Panc1 (cell line): ENCODE data around the gene PRKAG3. TPM values are rescaled to one million over a fixed set of nuclear protein-coding genes. Genes with fewer than 3 reads are reported as not detected.

Experiments used
- ATAC-seq: fragments of 200-7000 bp; cut with Tn5 transposase; 2 replicates; pipeline ENCODE4 v1.9.1; 2020; ENCODE audit warnings: mild to moderate bottlenecking, moderate library complexity
- BruUV-seq: library from RNA; stranded (reverse); fragments of 400-500 nt; replicated peaks from 2 replicates; lab custom pipeline; 2021; lab: Mats Ljungman, UMichigan
- CTCF ChIA-PET: fragments of 300-600 bp; sonication (Branson Sonifier 250); formaldehyde crosslinking; loops from one replicate; lab custom pipeline; 2022; ENCODE audit warnings: antibody characterized with exemption; lab: Charles Lee
- POLR2A ChIA-PET: fragments of 300-600 bp; sonication (Branson Sonifier 250); formaldehyde crosslinking; loops from one replicate; lab custom pipeline; 2022; ENCODE audit warnings: antibody characterized with exemption; lab: Charles Lee
- DNase-seq: peaks from one replicate; pipeline ENCODE4 v3.0.0-alpha.2; 2010; ENCODE audit warnings: low read depth, low spot score
- H3K27ac ChIP-seq: 2 replicates; pipeline ENCODE4 v1.5.1; 2011; ENCODE audit warnings: mild to moderate bottlenecking, low read length, inconsistent platforms
- H3K27me3 ChIP-seq: fragments of 200-500 bp; sonication (Bioruptor generic); 2 replicates; pipeline ENCODE4 v1.6.0; 2014; ENCODE audit warnings: low read length, inconsistent platforms; ENCODE audit not compliant: control insufficient read depth, insufficient read depth
- H3K36me3 ChIP-seq: fragments of 200-500 bp; sonication (Bioruptor generic); 2 replicates; pipeline ENCODE4 v1.5.1; 2014; ENCODE audit warnings: inconsistent platforms, mild to moderate bottlenecking, low read length, moderate library complexity; ENCODE audit not compliant: control insufficient read depth, insufficient read depth
- H3K4me1 ChIP-seq: 2 replicates; pipeline ENCODE4 v1.5.1; 2011; ENCODE audit warnings: inconsistent platforms, mild to moderate bottlenecking, low read length, moderate library complexity; ENCODE audit not compliant: control insufficient read depth, insufficient read depth
- H3K4me3 ChIP-seq, 2 experiments: 2 replicates each; pipeline ENCODE4 v1.5.1; 2011 to 2012; ENCODE audit warnings: low read depth in 2 of 2, low read length in 2 of 2, mild to moderate bottlenecking in 2 of 2, inconsistent platforms in 1 of 2, moderate library complexity in 1 of 2
- H3K9me3 ChIP-seq: fragments of 200-500 bp; sonication (Bioruptor generic); 2 replicates; pipeline ENCODE4 v1.5.1; 2014; ENCODE audit warnings: low read depth, mild to moderate bottlenecking, inconsistent platforms, low read length, moderate library complexity; ENCODE audit not compliant: control insufficient read depth, insufficient read depth
- POLR2AphosphoS5 ChIP-seq: IDR thresholded peaks from 2 replicates; pipeline ENCODE4 v1.6.1; 2012; ENCODE audit warnings: mild to moderate bottlenecking, low read depth, low read length, moderate library complexity
- SIN3A ChIP-seq: IDR thresholded peaks from 2 replicates; pipeline ENCODE4 v1.6.1; 2012; ENCODE audit warnings: low read depth, mild to moderate bottlenecking, low read length, moderate library complexity, borderline replicate concordance; ENCODE audit not compliant: insufficient read depth
- TCF7L2 ChIP-seq: IDR thresholded peaks from 2 replicates; pipeline ENCODE4 v1.6.1; 2011; ENCODE audit warnings: mild to moderate bottlenecking, low read depth, low read length, inconsistent platforms
- in situ Hi-C: cut with HindIII; loops from 2 replicates; pipeline ENCODE4 v1.10.0; 2016; ENCODE audit warnings: low sequenced_read_pairs, low pct_unique_long_range_greater_than_20kb
- intact Hi-C: fragments of 100-400 bp; cut with micrococcal nuclease; formaldehyde crosslinking; loops from one replicate; pipeline ENCODE4 v1.10.0; 2022; ENCODE audit not compliant: unreplicated experiment
- total RNA-seq: library from RNA; stranded (reverse); gene quantifications from one replicate; pipeline ENCODE4 v1.2.1, GENCODE V29; 2021; ENCODE audit not compliant: unreplicated experiment
- TF ChIP-seq, protein P1 (sequence below), 2 experiments: IDR thresholded peaks; 2 replicates each; pipeline ENCODE4 v1.6.1; 2011 to 2012; ENCODE audit warnings: low read depth in 2 of 2, control low read depth in 1 of 2, low read length in 1 of 2, mild to moderate bottlenecking in 1 of 2, moderate library complexity in 1 of 2; ENCODE audit not compliant: insufficient read depth in 1 of 2
- TF ChIP-seq, protein P2 (sequence below): fragments of 450-650 bp; IDR thresholded peaks from 2 replicates; pipeline ENCODE4 v1.5.1; 2017; ENCODE audit warnings: mild to moderate bottlenecking

PRKAG3 gene
- total RNA-seq, 1 experiment from 2014 or later: not detected

DNA sequence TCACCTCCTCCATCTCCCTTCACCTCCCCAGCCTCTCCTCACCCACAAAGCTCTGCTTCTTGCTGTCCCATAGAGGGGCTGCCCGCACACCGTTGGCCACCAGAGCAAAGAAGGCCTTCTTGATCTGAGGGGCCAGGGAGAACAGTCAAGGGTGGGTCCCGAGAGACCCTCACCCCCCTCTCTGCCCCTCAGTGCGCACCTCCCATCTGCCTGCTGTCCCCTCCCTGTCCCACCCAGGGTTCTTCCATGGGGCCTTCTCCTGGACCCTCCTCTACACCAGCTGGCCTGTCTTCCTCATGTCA is 3.2 kb downstream of the PRKAG3 start:
- BruUV-seq: no TSS peak
- no peak for TF ChIP-seq TCF7L2
- TF ChIP-seq, protein P1, sequence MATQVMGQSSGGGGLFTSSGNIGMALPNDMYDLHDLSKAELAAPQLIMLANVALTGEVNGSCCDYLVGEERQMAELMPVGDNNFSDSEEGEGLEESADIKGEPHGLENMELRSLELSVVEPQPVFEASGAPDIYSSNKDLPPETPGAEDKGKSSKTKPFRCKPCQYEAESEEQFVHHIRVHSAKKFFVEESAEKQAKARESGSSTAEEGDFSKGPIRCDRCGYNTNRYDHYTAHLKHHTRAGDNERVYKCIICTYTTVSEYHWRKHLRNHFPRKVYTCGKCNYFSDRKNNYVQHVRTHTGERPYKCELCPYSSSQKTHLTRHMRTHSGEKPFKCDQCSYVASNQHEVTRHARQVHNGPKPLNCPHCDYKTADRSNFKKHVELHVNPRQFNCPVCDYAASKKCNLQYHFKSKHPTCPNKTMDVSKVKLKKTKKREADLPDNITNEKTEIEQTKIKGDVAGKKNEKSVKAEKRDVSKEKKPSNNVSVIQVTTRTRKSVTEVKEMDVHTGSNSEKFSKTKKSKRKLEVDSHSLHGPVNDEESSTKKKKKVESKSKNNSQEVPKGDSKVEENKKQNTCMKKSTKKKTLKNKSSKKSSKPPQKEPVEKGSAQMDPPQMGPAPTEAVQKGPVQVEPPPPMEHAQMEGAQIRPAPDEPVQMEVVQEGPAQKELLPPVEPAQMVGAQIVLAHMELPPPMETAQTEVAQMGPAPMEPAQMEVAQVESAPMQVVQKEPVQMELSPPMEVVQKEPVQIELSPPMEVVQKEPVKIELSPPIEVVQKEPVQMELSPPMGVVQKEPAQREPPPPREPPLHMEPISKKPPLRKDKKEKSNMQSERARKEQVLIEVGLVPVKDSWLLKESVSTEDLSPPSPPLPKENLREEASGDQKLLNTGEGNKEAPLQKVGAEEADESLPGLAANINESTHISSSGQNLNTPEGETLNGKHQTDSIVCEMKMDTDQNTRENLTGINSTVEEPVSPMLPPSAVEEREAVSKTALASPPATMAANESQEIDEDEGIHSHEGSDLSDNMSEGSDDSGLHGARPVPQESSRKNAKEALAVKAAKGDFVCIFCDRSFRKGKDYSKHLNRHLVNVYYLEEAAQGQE (IDR thresholded peaks at IDR 0.05; ENCODE audit: insufficient read depth in 1 of 2, low read depth in 2 of 2, low read length in 1 of 2): no peak
- no peak for TF ChIP-seq POLR2AphosphoS5
- no peak overlapping the region for H3K27ac ChIP-seq
- intact Hi-C loops: no loop called here
- no peaks in the 10 kb centered on the region for H3K27me3 ChIP-seq
- no peaks in the 10 kb centered on the region for H3K9me3 ChIP-seq
- no peak overlapping the region for H3K4me3 ChIP-seq
- in situ Hi-C loops: no loop called here
- H3K36me3 ChIP-seq: no peaks in the 10 kb centered on the region
- H3K4me1 ChIP-seq: no peaks in the 10 kb centered on the region; the same call in 1 of the 2 replicates
- POLR2A ChIA-PET: interaction anchor here (0.6 kb wide), 1 partner anchor 11 kb away, joined by 4 read pairs; no protein-coding TSS in a partner anchor
- no peak for ATAC-seq
- CTCF ChIA-PET: interaction anchor here (1.0 kb wide), 1 partner anchor 24 kb away, joined by 3 read pairs; no protein-coding TSS in a partner anchor
- DNase-seq: no peak

DNA sequence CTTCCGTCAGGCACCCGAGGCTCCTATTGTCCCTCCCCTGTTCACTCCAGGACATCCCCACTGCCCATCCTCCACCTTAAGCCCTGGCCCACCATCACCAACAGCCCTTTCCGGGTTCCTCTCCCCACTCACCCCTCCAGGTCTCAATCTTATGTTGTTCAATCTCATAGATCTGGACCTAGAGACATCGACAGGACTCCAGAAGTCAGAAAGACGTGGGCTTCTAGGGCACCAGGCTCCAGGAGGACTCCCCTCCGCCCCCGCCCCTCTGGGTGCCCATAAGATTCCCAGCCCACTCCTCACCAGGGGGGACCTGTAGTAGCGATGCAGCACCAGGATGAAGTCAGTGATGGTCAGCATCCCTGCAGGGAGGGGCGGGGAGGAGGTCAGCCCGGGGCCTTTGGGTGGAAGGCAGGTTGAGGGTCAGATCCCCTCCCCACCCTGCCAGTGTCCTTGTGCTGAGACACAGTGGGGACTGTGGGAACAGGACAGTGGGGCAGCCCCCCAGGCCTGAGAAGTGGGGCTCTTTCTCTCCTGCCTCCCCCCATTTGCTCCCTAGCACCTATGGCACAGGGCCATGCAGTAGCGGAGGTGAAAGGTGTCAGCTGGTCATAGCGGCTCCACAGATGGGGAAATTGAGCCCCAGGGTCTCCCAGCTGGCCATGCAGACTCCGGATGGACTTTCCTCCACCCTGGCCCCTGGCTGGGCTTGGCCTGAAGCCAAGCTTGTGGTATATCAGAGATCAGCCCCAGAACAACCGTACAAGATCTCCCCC is 3.7 kb downstream of the PRKAG3 start:
- intact Hi-C loops (no loop called here), in situ Hi-C loops (no loop called here)
- Histone ChIP-seq H3K4me3 (no peak overlapping the region), H3K27ac (no peak overlapping the region), H3K9me3 (no peaks in the 10 kb centered on the region), H3K27me3 (no peaks in the 10 kb centered on the region), H3K4me1 (no peaks in the 10 kb centered on the region; the same call in 1 of the 2 replicates), H3K36me3 (no peaks in the 10 kb centered on the region)
- CTCF ChIA-PET: interaction anchor here (1.2 kb wide), 1 partner anchor 20 kb away, joined by 4 read pairs; no protein-coding TSS in a partner anchor
- DNase-seq (no peak), ATAC-seq (no peak)
- TF ChIP-seq SIN3A (no peak), POLR2AphosphoS5 (no peak), TCF7L2 (no peak)
- TF ChIP-seq, protein P2, sequence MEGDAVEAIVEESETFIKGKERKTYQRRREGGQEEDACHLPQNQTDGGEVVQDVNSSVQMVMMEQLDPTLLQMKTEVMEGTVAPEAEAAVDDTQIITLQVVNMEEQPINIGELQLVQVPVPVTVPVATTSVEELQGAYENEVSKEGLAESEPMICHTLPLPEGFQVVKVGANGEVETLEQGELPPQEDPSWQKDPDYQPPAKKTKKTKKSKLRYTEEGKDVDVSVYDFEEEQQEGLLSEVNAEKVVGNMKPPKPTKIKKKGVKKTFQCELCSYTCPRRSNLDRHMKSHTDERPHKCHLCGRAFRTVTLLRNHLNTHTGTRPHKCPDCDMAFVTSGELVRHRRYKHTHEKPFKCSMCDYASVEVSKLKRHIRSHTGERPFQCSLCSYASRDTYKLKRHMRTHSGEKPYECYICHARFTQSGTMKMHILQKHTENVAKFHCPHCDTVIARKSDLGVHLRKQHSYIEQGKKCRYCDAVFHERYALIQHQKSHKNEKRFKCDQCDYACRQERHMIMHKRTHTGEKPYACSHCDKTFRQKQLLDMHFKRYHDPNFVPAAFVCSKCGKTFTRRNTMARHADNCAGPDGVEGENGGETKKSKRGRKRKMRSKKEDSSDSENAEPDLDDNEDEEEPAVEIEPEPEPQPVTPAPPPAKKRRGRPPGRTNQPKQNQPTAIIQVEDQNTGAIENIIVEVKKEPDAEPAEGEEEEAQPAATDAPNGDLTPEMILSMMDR: no peak
- TF ChIP-seq, protein P1 (IDR thresholded peaks at IDR 0.05; ENCODE audit: insufficient read depth in 1 of 2, low read depth in 2 of 2, low read length in 1 of 2): no peak
- BruUV-seq: no TSS peak
- POLR2A ChIA-PET: interaction anchor here (0.6 kb wide), 1 partner anchor 11 kb away, joined by 4 read pairs; no protein-coding TSS in a partner anchor
